T-helper 2 cell treated with Interferon-gamma antibody and Interleukin-4, amounts not matched to agents 100 ng/mL and 5 ng/mL, for 36 hours (primary cell): ENCODE results near the gene C4orf36. TPM values are rescaled to one million over a fixed set of nuclear protein-coding genes. Genes with fewer than 3 reads are reported as not detected.

Source experiments
- total RNA-seq: library from RNA; stranded (reverse); gene quantifications from 2 replicates; pipeline ENCODE4 v1.2.3, GENCODE V29; 2022

The C4orf36 gene
- total RNA-seq, 1 donor from 2014 or later = not detected

Other genes with a start within 250 kb of the C4orf36 start
- not detected in 2 replicates for gene SLC10A6, start 43.0 kb downstream of the C4orf36 start, total RNA-seq
- 68.5 and 75.0 TPM in 2 replicates for gene AFF1, start 42.6 kb upstream of the C4orf36 start, total RNA-seq